Measurements from ENCODE around the gene LPAR5.

- no peak for TF ChIP-seq CTCF (IDR thresholded peaks at IDR 0.05)
- TF ChIP-seq POLR2AphosphoS5 (IDR thresholded peaks at IDR 0.05) = peak in 1 of 3 donors; percentile 8
Observed at GRCh38 chr12:6607751-6608591, 27.8 kb downstream of the LPAR5 start.

All from transverse colon (tissue), 4 donors.